ENCODE results near the gene HSP90AB1. TPM values are rescaled to one million over a fixed set of nuclear protein-coding genes. Genes with fewer than 3 reads are reported as not detected.

HSP90AB1 gene
- total and polyA plus RNA-seq, 2 of the 8 experiments (the other 6 are each of a cell fraction or from before 2014, with no cell fraction given), result 1,564 to 2,297 TPM

GRCh38 chr6:44285552-44286284 lies 38.8 kb downstream of the HSP90AB1 start (continued):
- no peak for TF ChIP-seq RXRA (IDR thresholded peaks at IDR 0.05; ENCODE audit: insufficient read depth, low read depth, low read length)
- TF ChIP-seq PHF8 (conservative IDR thresholded peaks at IDR 0.05; ENCODE audit: low read depth, low read length), result no peak
- no peak for TF ChIP-seq EP300 (IDR thresholded peaks at IDR 0.05; ENCODE audit: borderline replicate concordance in 1 of 2, low read depth in 2 of 2, low read length in 2 of 2)
- TF ChIP-seq FOSL1 (IDR thresholded peaks at IDR 0.05; ENCODE audit: insufficient read depth, low read depth, low read length), result no peak
- no peak for TF ChIP-seq CTCF (IDR thresholded peaks at IDR 0.05; ENCODE audit: control extremely low read depth in 1 of 3, insufficient read depth in 1 of 3, low read depth in 1 of 3, low read length in 3 of 3)
- peak in 1 of 2 experiments; percentile 49; a peak in 1 of 4 replicates for TF ChIP-seq HDAC2 (IDR thresholded peaks at IDR 0.05; ENCODE audit: borderline replicate concordance in 1 of 2, low read depth in 2 of 2, low read length in 2 of 2)
- no peak for TF ChIP-seq NANOG (IDR thresholded peaks at IDR 0.05; ENCODE audit: insufficient read depth, low read depth, low read length, poor library complexity, severe bottlenecking)
- no peak for TF ChIP-seq USF2 (IDR thresholded peaks at IDR 0.05; ENCODE audit: low read length)
- no peak for TF ChIP-seq KDM1A (IDR thresholded peaks at IDR 0.05; ENCODE audit: borderline replicate concordance, low read length)
- TF ChIP-seq CBX8 (IDR thresholded peaks at IDR 0.05; ENCODE audit: borderline replicate concordance, low read depth, low read length), result no peak
- no peak for TF ChIP-seq SP4 (IDR thresholded peaks at IDR 0.05; ENCODE audit: low read length)
- TF ChIP-seq BACH1 (IDR thresholded peaks at IDR 0.05; ENCODE audit: low read length), result no peak
- no peak for TF ChIP-seq TAF7 (optimal IDR thresholded peaks at IDR 0.05; ENCODE audit: borderline replicate concordance, low read depth, low read length)
- no peak for TF ChIP-seq SRF (IDR thresholded peaks at IDR 0.05; ENCODE audit: low read depth, low read length)
- peak; percentile 55 for TF ChIP-seq SAP30 (IDR thresholded peaks at IDR 0.05; ENCODE audit: insufficient read depth, insufficient replicate concordance, low read length)
- no peak for TF ChIP-seq RFX5 (IDR thresholded peaks at IDR 0.05; ENCODE audit: borderline replicate concordance, low read depth, low read length)
